A549 (cell line): ENCODE results near the gene POLR2L. TPM values are rescaled to one million over a fixed set of nuclear protein-coding genes. Genes with fewer than 3 reads are reported as not detected.
A peak's percentile ranks its signal among the peaks of the same experiment; 100 is the strongest.

Experiments used
- ATAC-seq, 2 experiments: fragments of 200-7000 bp in 1 of 2; fragments of >200 bp in 1 of 2; cut with Nextera tagmentation in 1 of 2; cut with Tn5 transposase in 1 of 2; 3 replicates each; pipeline versions ENCODE4 v1.8.0 to v1.9.1; 2018 to 2020; ENCODE audit warnings: mild to moderate bottlenecking in 1 of 2, moderate library complexity in 1 of 2
- CTCF ChIA-PET: fragments of 300-600 bp; sonication (Branson Sonifier 250); formaldehyde crosslinking; extraction: SDS; loops from one replicate; lab custom pipeline; 2021; ENCODE audit warnings: antibody characterized with exemption, inconsistent platforms; lab: Yijun Ruan, JAX
- POLR2A ChIA-PET: fragments of 350-600 bp; formaldehyde crosslinking; extraction: SDS; loops from one replicate; lab custom pipeline; 2021; ENCODE audit warnings: antibody characterized with exemption, inconsistent platforms; lab: Yijun Ruan, JAX
- DNase-seq, 2 experiments: peaks; one replicate each; pipeline versions ENCODE4 v3.0.0 to v3.0.0-alpha.2; 2011 to 2016; ENCODE audit warnings: low read depth in 1 of 2, low spot score in 1 of 2
- FAIRE-seq: peaks from 2 replicates; lab custom pipeline; 2011; peaks lifted over from hg19 to GRCh38; lab: Jason Lieb, UNC
- H3K27ac ChIP-seq, 2 experiments: fragments of >200 bp; sonication (Bioruptor Twin); formaldehyde crosslinking; 3 replicates each; pipeline ENCODE4 v1.5.1; 2016 to 2017
- H3K4me1 ChIP-seq: fragments of >200 bp; sonication (Bioruptor Twin); formaldehyde crosslinking; 3 replicates; pipeline ENCODE4 v1.6.1; 2016
- H3K4me2 ChIP-seq: fragments of >200 bp; sonication (Bioruptor Twin); formaldehyde crosslinking; 3 replicates; pipeline ENCODE4 v1.6.1; 2016
- H3K4me3 ChIP-seq: fragments of >200 bp; sonication (Bioruptor Twin); formaldehyde crosslinking; 3 replicates; pipeline ENCODE4 v1.5.1; 2016
- H3K9me3 ChIP-seq: fragments of >200 bp; sonication (Bioruptor Twin); formaldehyde crosslinking; 3 replicates; pipeline ENCODE4 v1.6.1; 2016
- CBX8 ChIP-seq: fragments of 200-600 bp; sonication (generic); IDR thresholded peaks from 2 replicates; pipeline ENCODE4 v1.6.1; 2016
- CHD2 ChIP-seq: fragments of 150-350 bp; IDR thresholded peaks from 2 replicates; pipeline ENCODE4 v1.6.1; 2014; ENCODE audit warnings: low read length; ENCODE audit not compliant: partially characterized antibody
- EHF ChIP-seq: fragments of 250-450 bp; sonication (Bioruptor Pico); IDR thresholded peaks from 2 replicates; pipeline ENCODE4 v1.5.0; 2020; ENCODE audit warnings: mild to moderate bottlenecking
- EP300 ChIP-seq, 2 experiments: fragments of >200 bp; sonication (Bioruptor Twin); formaldehyde crosslinking; IDR thresholded peaks; 2 replicates in 1 of 2; 3 replicates in 1 of 2; pipeline ENCODE4 v1.6.1; 2016 to 2017
- HOXB13 ChIP-seq: fragments of 250-450 bp; sonication (Bioruptor Pico); IDR thresholded peaks from 2 replicates; pipeline ENCODE4 v1.5.0; 2020; ENCODE audit warnings: low read depth, mild to moderate bottlenecking, moderate library complexity
- JUN ChIP-seq, 2 experiments: fragments of >200 bp; sonication (Bioruptor Twin); formaldehyde crosslinking; IDR thresholded peaks; 2 replicates in 1 of 2; 3 replicates in 1 of 2; pipeline ENCODE4 v1.6.1; 2016 to 2017
- MAFK ChIP-seq: fragments of 450-650 bp; IDR thresholded peaks from 2 replicates; pipeline ENCODE4 v1.6.1; 2014; ENCODE audit not compliant: partially characterized antibody
- POLR2AphosphoS2 ChIP-seq: conservative IDR thresholded peaks from 2 replicates; pipeline ENCODE4 v1.6.1; 2012; ENCODE audit warnings: low read length, improper control_type of control experiment, inconsistent platforms
- RCOR1 ChIP-seq: fragments of 150-350 bp; IDR thresholded peaks from 2 replicates; pipeline ENCODE4 v1.6.1; 2014; ENCODE audit warnings: antibody characterized with exemption, low read length, low read depth
- TFCP2L1 ChIP-seq: fragments of 250-450 bp; sonication (Bioruptor Pico); IDR thresholded peaks from 2 replicates; pipeline ENCODE4 v1.5.0; 2021; ENCODE audit warnings: mild to moderate bottlenecking
- ZC3H11A ChIP-seq: fragments of 450-650 bp; IDR thresholded peaks from 2 replicates; pipeline ENCODE4 v1.6.1; 2014; ENCODE audit warnings: antibody characterized with exemption, mild to moderate bottlenecking
- ZFP36 ChIP-seq: fragments of 450-650 bp; IDR thresholded peaks from 2 replicates; pipeline ENCODE4 v1.6.1; 2014; ENCODE audit warnings: borderline replicate concordance; ENCODE audit not compliant: partially characterized antibody
- WGBS: methylation state at CpG from one replicate; pipeline ENCODE4 v1.1.6; 2017; ENCODE audit errors: missing lambda C conversion rate; 5-methylcytosine and 5-hydroxymethylcytosine counted together
- polyA plus RNA-seq, 4 experiments: library from polyadenylated mRNA; depleted of rRNA in 3 of 4; stranded (reverse); fragments of >200 nt; fragmentation: RNase III in 1 of 4; extraction: RNeasy Plus Mini Kit Qiagen cat#74134 plus additional on column Dnase treatment in 1 of 4; gene quantifications; 2 replicates in 3 of 4; 3 replicates in 1 of 4; pipeline ENCODE4 v1.2.3, GENCODE V29; 2011 to 2017
- TF ChIP-seq, protein P1 (sequence below): IDR thresholded peaks from 2 replicates; pipeline ENCODE4 v1.6.1; 2012
- TF ChIP-seq, protein P2 (sequence below): IDR thresholded peaks from 2 replicates; pipeline ENCODE4 v1.6.1; 2012

Gene POLR2L
- polyA plus RNA-seq, 2 of the 4 experiments (the other 2 are of a cell fraction) = 140 to 773 TPM

DNA sequence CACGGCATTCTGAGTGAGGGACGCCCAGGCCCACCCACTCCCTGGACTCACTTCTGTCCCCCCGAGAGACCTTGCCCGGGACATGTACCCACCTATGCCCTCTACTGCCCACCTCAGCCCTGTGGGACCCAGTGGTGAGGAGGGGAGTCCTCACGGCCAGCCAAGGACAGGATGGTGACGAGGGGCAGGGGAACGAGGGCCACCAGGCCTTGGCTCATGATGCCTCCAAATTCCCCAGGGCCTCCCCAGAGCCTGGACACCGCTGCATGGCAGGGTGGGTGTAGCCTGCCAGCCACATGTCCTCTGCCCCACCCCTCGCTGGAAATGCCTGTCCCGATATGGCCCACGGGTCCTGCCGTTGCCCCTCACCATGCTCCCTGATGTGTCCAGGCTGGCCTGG lies 26.5 kb upstream of the POLR2L start (continued):
- TF ChIP-seq, protein P1, sequence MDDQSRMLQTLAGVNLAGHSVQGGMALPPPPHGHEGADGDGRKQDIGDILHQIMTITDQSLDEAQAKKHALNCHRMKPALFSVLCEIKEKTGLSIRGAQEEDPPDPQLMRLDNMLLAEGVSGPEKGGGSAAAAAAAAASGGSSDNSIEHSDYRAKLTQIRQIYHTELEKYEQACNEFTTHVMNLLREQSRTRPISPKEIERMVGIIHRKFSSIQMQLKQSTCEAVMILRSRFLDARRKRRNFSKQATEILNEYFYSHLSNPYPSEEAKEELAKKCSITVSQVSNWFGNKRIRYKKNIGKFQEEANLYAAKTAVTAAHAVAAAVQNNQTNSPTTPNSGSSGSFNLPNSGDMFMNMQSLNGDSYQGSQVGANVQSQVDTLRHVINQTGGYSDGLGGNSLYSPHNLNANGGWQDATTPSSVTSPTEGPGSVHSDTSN = no peak
- no peak for TF ChIP-seq ZFP36

GRCh38 chr11:868394-868793 lies 26.1 kb upstream of the POLR2L start:
- WGBS = 87% methylated on average over 17 of the region's 17 CpGs
- Histone ChIP-seq H3K9me3 (no peaks in the 10 kb centered on the region), H3K27ac (no peak overlapping the region), H3K4me1 (peaks cover 24% of the 10 kb centered on the region; the same call in 2 of the 3 replicates), H3K4me2 (no peak overlapping the region), H3K4me3 (no peak overlapping the region)
- TF ChIP-seq, protein P1 = peak; percentile 41
- TF ChIP-seq RCOR1 (no peak), HOXB13 (no peak)
- POLR2A ChIA-PET = interaction anchor here (1.1 kb wide), 1 partner anchor 23 kb away, joined by 3 read pairs; no protein-coding TSS in a partner anchor
- FAIRE-seq = no peak
- no peak for ATAC-seq
- no peak for DNase-seq
- CTCF ChIA-PET = interaction anchor here (1.3 to 5.2 kb wide), 6 partner anchors 10 to 183 kb away, joined by 4 to 25 read pairs (median 10); no protein-coding TSS in a partner anchor

- ATAC-seq (no peak), DNase-seq (no peak), FAIRE-seq (no peak)
- Histone ChIP-seq H3K27ac (no peak overlapping the region), H3K4me2 (no peak overlapping the region), H3K4me3 (no peak overlapping the region), H3K9me3 (no peaks in the 10 kb centered on the region), H3K4me1 (peaks cover 29% of the 10 kb centered on the region; the same call in 2 of the 3 replicates)
- TF ChIP-seq ZC3H11A (no peak), EHF (CRISPR knock-in tag) (no peak), JUN (IDR thresholded peaks at IDR 0.05) (peak in 1 of 2 experiments; percentile 40; a peak in 2 of 5 replicates), CBX8 (no peak), POLR2AphosphoS2 (peak; percentile 75)
- TF ChIP-seq, protein P1 = peak; percentile 58; the same call in 1 of the 2 replicates
- WGBS = 76% methylated on average over 8 of the region's 8 CpGs
- ChIA-PET CTCF (interaction anchor here (1.3 to 5.2 kb wide), 6 partner anchors 9 to 183 kb away, joined by 4 to 25 read pairs (median 10); no protein-coding TSS in a partner anchor), POLR2A (interaction anchor here (1.1 kb wide), 1 partner anchor 23 kb away, joined by 3 read pairs; no protein-coding TSS in a partner anchor)
Measured at GRCh38 chr11:867856-868358, 25.6 kb upstream of the POLR2L start.

- H3K9me3 ChIP-seq = no peaks in the 10 kb centered on the region
- DNase-seq = no peak
- no peak for FAIRE-seq
- H3K4me2 ChIP-seq = no peak overlapping the region
- no peak overlapping the region for H3K4me3 ChIP-seq
- WGBS = 88% methylated on average over 10 of the region's 14 CpGs
- H3K27ac ChIP-seq = peak overlapping the region in 1 of 2 experiments; percentile 24; a peak in 2 of 6 replicates
- TF ChIP-seq TFCP2L1 (CRISPR knock-in tag) (peak; percentile 16; the same call in 1 of the 2 replicates), EP300 (IDR thresholded peaks at IDR 0.05) (no peak), MAFK (no peak), CHD2 (no peak)
- TF ChIP-seq, protein P2, sequence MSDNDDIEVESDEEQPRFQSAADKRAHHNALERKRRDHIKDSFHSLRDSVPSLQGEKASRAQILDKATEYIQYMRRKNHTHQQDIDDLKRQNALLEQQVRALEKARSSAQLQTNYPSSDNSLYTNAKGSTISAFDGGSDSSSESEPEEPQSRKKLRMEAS = no peak
- TF ChIP-seq, protein P1 = 0 out of 2 replicates have a peak, but pooled peaks have one; percentile 3
- ATAC-seq = peak; percentile 1; a peak in 1 of 6 replicates
- CTCF ChIA-PET = interaction anchor here (1.5 to 5.2 kb wide), 4 partner anchors 11 to 184 kb away, joined by 6 to 25 read pairs (median 14); partner anchors contain the start of gene AP2A2
- POLR2A ChIA-PET = no interaction called here
- H3K4me1 ChIP-seq = peaks cover 38% of the 10 kb centered on the region; the same call in 2 of the 3 replicates
Measured at GRCh38 chr11:866481-866880, 24.2 kb upstream of the POLR2L start.
